ENCODE data around the gene FLII. TPM values are rescaled to one million over a fixed set of nuclear protein-coding genes. Genes with fewer than 3 reads are reported as not detected.
"Not testable (repeated sequence)": the region's sequence is repeated elsewhere in the genome, so short reads cannot be mapped to it uniquely, and the experiment has no call there.

The FLII gene
- 355 TPM for total RNA-seq (ENCODE audit: unreplicated experiment)
- long read RNA-seq, full-length matches to known transcripts: 19 of 47 reads
- long read RNA-seq, partial matches to known transcripts: 9 of 47 reads
- long read RNA-seq, other reads (novel, unspliced or antisense): 19 of 47 reads

GRCh38 chr17:18258356-18259038 lies at the start of gene FLII:
TSS of gene FLII (minus strand) at chr17:18258738. CDS start at chr17:18258690, 48 bp downstream.
- Mint-ChIP-seq H3K36me3 (ENCODE audit: low read depth, unreplicated experiment) (peaks cover 4% of the 10 kb centered on the region), H3K4me3 (ENCODE audit: unreplicated experiment) (peak within 1 kb of the TSS; percentile 97), H3K27me3 (ENCODE audit: unreplicated experiment) (peaks cover 12% of the 10 kb centered on the region), H3K9me3 (ENCODE audit: unreplicated experiment) (no peaks in the 10 kb centered on the region), H3K4me1 (ENCODE audit: unreplicated experiment) (peaks cover 15% of the 10 kb centered on the region), H3K27ac (ENCODE audit: unreplicated experiment) (peak within 1 kb of the TSS; percentile 89)
- TF ChIP-seq CTCF (IDR thresholded peaks at IDR 0.05; ENCODE audit: unreplicated experiment): no peak
- DNase-seq (ENCODE audit: low spot score): peak; percentile 50

- not testable (repeated sequence) for H3K27ac Mint-ChIP-seq (ENCODE audit: unreplicated experiment); H3K9me3 Mint-ChIP-seq (ENCODE audit: unreplicated experiment); H3K4me1 Mint-ChIP-seq (ENCODE audit: unreplicated experiment); H3K4me3 Mint-ChIP-seq (ENCODE audit: unreplicated experiment); DNase-seq (ENCODE audit: low spot score); H3K27me3 Mint-ChIP-seq (ENCODE audit: unreplicated experiment)
- peaks cover 47% of the 10 kb centered on the region for H3K36me3 Mint-ChIP-seq (ENCODE audit: low read depth, unreplicated experiment)
Observed at GRCh38 chr17:18303206-18303605, 44.7 kb upstream of the FLII start.

GRCh38 chr17:18300725-18301480 lies 42.4 kb upstream of the FLII start:
- Mint-ChIP-seq H3K4me1 (ENCODE audit: unreplicated experiment) (no peaks in the 10 kb centered on the region), H3K4me3 (ENCODE audit: unreplicated experiment) (peak overlapping the region; percentile 19), H3K27ac (ENCODE audit: unreplicated experiment) (no peak overlapping the region), H3K36me3 (ENCODE audit: low read depth, unreplicated experiment) (peaks cover 53% of the 10 kb centered on the region), H3K9me3 (ENCODE audit: unreplicated experiment) (no peaks in the 10 kb centered on the region), H3K27me3 (ENCODE audit: unreplicated experiment) (no peaks in the 10 kb centered on the region)
- no peak for TF ChIP-seq CTCF (IDR thresholded peaks at IDR 0.05; ENCODE audit: unreplicated experiment)
- DNase-seq (ENCODE audit: low spot score): no peak

GRCh38 chr17:18298061-18298460 lies 39.5 kb upstream of the FLII start:
- not testable (repeated sequence) for DNase-seq (ENCODE audit: low spot score); H3K4me1 Mint-ChIP-seq (ENCODE audit: unreplicated experiment); H3K9me3 Mint-ChIP-seq (ENCODE audit: unreplicated experiment); H3K27me3 Mint-ChIP-seq (ENCODE audit: unreplicated experiment); H3K27ac Mint-ChIP-seq (ENCODE audit: unreplicated experiment); H3K4me3 Mint-ChIP-seq (ENCODE audit: unreplicated experiment)
- H3K36me3 Mint-ChIP-seq (ENCODE audit: low read depth, unreplicated experiment): peaks cover 47% of the 10 kb centered on the region

- Mint-ChIP-seq H3K4me1 (ENCODE audit: unreplicated experiment) (no peaks in the 10 kb centered on the region), H3K36me3 (ENCODE audit: low read depth, unreplicated experiment) (peaks cover 43% of the 10 kb centered on the region), H3K9me3 (ENCODE audit: unreplicated experiment) (no peaks in the 10 kb centered on the region), H3K4me3 (ENCODE audit: unreplicated experiment) (peak overlapping the region; percentile 51), H3K27ac (ENCODE audit: unreplicated experiment) (peak overlapping the region; percentile 26), H3K27me3 (ENCODE audit: unreplicated experiment) (peaks cover 2% of the 10 kb centered on the region)
- no peak for TF ChIP-seq CTCF (IDR thresholded peaks at IDR 0.05; ENCODE audit: unreplicated experiment)
- DNase-seq (ENCODE audit: low spot score): no peak
Observed at GRCh38 chr17:18291718-18292540, 33.4 kb upstream of the FLII start.

Measured in endothelial cell (in vitro differentiated cells).